H1 (cell line): ENCODE measurements around the gene ELMO3. TPM values are rescaled to one million over a fixed set of nuclear protein-coding genes. Genes with fewer than 3 reads are reported as not detected.

ENCODE experiments used
- CHD7 ChIP-seq: fragments of 300-600 bp; sonication (generic); IDR thresholded peaks from 2 replicates; pipeline ENCODE4 v1.7.1; 2012; ENCODE audit warnings: low read length, moderate library complexity, mild to moderate bottlenecking, inconsistent platforms; ENCODE audit not compliant: insufficient replicate concordance
- HDAC2 ChIP-seq, 2 experiments: fragments of 300-600 bp in 1 of 2; sonication (generic) in 1 of 2; IDR thresholded peaks; 2 replicates each; pipeline ENCODE4 v1.6.1; 2011 to 2012; ENCODE audit warnings: low read depth in 2 of 2, low read length in 2 of 2, mild to moderate bottlenecking in 2 of 2, moderate library complexity in 2 of 2, borderline replicate concordance in 1 of 2, inconsistent platforms in 1 of 2
- polyA plus RNA-seq, 7 experiments: library from polyadenylated mRNA; depleted of rRNA in 3 of 7; stranded (reverse) in 5 of 7; unstranded in 2 of 7; fragments of >200 nt in 5 of 7; fragments of 200-250 nt in 2 of 7; gene quantifications; 1 replicate in 5 of 7; 2 replicates in 1 of 7; 4 replicates in 1 of 7; pipeline versions ENCODE4 v1.2.1 to v1.2.3, GENCODE V29; 2011 to 2013; ENCODE audit warnings: missing spikeins in 2 of 7, mixed read lengths in 2 of 7
- total RNA-seq: library from RNA; stranded (reverse); fragmentation: NEBNext Ultra II Directional; extraction: Animal tissue kit (Norgen Biotek cat#: 25700); gene quantifications from 2 replicates; pipeline ENCODE4 v1.2.1, GENCODE V29; 2021

ELMO3 gene
- total and polyA plus RNA-seq, 2 of the 8 experiments (the other 6 are each of a cell fraction or from before 2014, with no cell fraction given), result 9.6 to 10.9 TPM

- TF ChIP-seq CHD7 (no peak), HDAC2 (IDR thresholded peaks at IDR 0.05; ENCODE audit: borderline replicate concordance in 1 of 2, low read depth in 2 of 2, low read length in 2 of 2) (no peak)
- TF ChIP-seq, all 59 proteins: peak for 4
Measured at GRCh38 chr16:67198238-67198734, 645 bp upstream of the ELMO3 start (continued).
